Measurements from ENCODE around the gene C7. TPM values are rescaled to one million over a fixed set of nuclear protein-coding genes. Genes with fewer than 3 reads are reported as not detected.
A peak's percentile ranks its signal among the peaks of the same experiment; 100 is the strongest.
"Not testable (repeated sequence)": the region's sequence is repeated elsewhere in the genome, so short reads cannot be mapped to it uniquely, and the experiment has no call there.

C7 gene
- total and polyA plus RNA-seq, 8 donors = 22.4 to 317 (median 181) TPM

GRCh38 chr5:40877371-40877988 is 31.8 kb upstream of the C7 start:
- TF ChIP-seq EP300 (IDR thresholded peaks at IDR 0.05) = no peak
- H3K27me3 ChIP-seq = no peaks in the 10 kb centered on the region
- DNase-seq = no peak
- H3K9me3 ChIP-seq = peaks cover 0 to 10% (median 2%) of the 10 kb centered on the region in 4 donors
- no peak overlapping the region for H3K4me3 ChIP-seq
- intact Hi-C loops (cut with DNase I; ENCODE audit: low total_unique reads) = loop anchor here (5.0 kb wide), 1 partner anchor 125 kb away; no protein-coding TSS in a partner anchor
- H3K4me1 ChIP-seq = peaks cover 0 to 7% (median 3%) of the 10 kb centered on the region in 4 donors
- H3K36me3 ChIP-seq = no peaks in the 10 kb centered on the region
- no peak overlapping the region for H3K27ac ChIP-seq
- 76 to 88% (median 83%) methylated on average over 6 of the region's 6 CpGs for WGBS, 5 donors

GRCh38 chr5:40879163-40879942 is 29.9 kb upstream of the C7 start:
- H3K27me3 ChIP-seq = no peaks in the 10 kb centered on the region
- TF ChIP-seq EP300 (IDR thresholded peaks at IDR 0.05) = no peak
- no peak for TF ChIP-seq POLR2A (IDR thresholded peaks at IDR 0.05)
- peak in 5 of 7 experiments; percentile 29 to 69 (median 51) for TF ChIP-seq CTCF (IDR thresholded peaks at IDR 0.05)
- no peak for TF ChIP-seq POLR2AphosphoS5 (IDR thresholded peaks at IDR 0.05)
- H3K4me1 ChIP-seq = peaks cover 0 to 7% (median 3%) of the 10 kb centered on the region in 4 donors
- H3K4me3 ChIP-seq = no peak overlapping the region
- H3K36me3 ChIP-seq = no peaks in the 10 kb centered on the region
- peak in 1 of 2 donors; percentile 37 for DNase-seq
- intact Hi-C loops (cut with DNase I; ENCODE audit: low total_unique reads) = loop anchor here (5.0 kb wide), 1 partner anchor 127 kb away; no protein-coding TSS in a partner anchor
- peaks cover 0 to 10% (median 2%) of the 10 kb centered on the region in 4 donors for H3K9me3 ChIP-seq
- no peak overlapping the region for H3K27ac ChIP-seq
- 22 to 33% (median 25%) methylated on average over 10 of the region's 10 CpGs for WGBS, 5 donors

- WGBS, 5 donors = 87 to 96% (median 95%) methylated on average over 4 of the region's 4 CpGs
- Histone ChIP-seq H3K4me1 (peaks cover 0 to 7% (median 3%) of the 10 kb centered on the region in 4 donors), H3K36me3 (no peaks in the 10 kb centered on the region), H3K27me3 (no peaks in the 10 kb centered on the region), H3K27ac (no peak overlapping the region), H3K4me3 (no peak overlapping the region), H3K9me3 (peaks cover 0 to 8% (median 2%) of the 10 kb centered on the region in 4 donors)
- intact Hi-C loops (cut with DNase I; ENCODE audit: low total_unique reads) = no loop called here
- no peak for DNase-seq
- TF ChIP-seq POLR2A (IDR thresholded peaks at IDR 0.05) (no peak), EP300 (IDR thresholded peaks at IDR 0.05) (no peak), CTCF (IDR thresholded peaks at IDR 0.05) (no peak), POLR2AphosphoS5 (IDR thresholded peaks at IDR 0.05) (no peak)
These were observed 27.0 kb upstream of the C7 start for GRCh38 chr5:40882291-40882690.

GRCh38 chr5:40883051-40883450 is 26.2 kb upstream of the C7 start:
- DNase-seq; intact Hi-C loops (cut with DNase I; ENCODE audit: low total_unique reads); H3K36me3 ChIP-seq; H3K4me1 ChIP-seq; H3K9me3 ChIP-seq; H3K4me3 ChIP-seq; H3K27ac ChIP-seq; H3K27me3 ChIP-seq: not testable (repeated sequence)
- WGBS, 5 donors = 15 to 38% (median 36%) methylated on average over 1 of the region's 1 CpG

- peak overlapping the region in 2 of 4 donors; percentile 11 to 15 for H3K4me3 ChIP-seq
- 30 to 53% (median 38%) methylated on average over 9 to 10 of the region's 10 CpGs for WGBS, 5 donors
- H3K9me3 ChIP-seq; H3K36me3 ChIP-seq; H3K4me1 ChIP-seq; intact Hi-C loops (cut with DNase I; ENCODE audit: low total_unique reads); H3K27me3 ChIP-seq: not testable (repeated sequence)
- DNase-seq = peak; percentile 29 to 71
- H3K27ac ChIP-seq = peak overlapping the region in 4 of 5 donors; percentile 36 to 68 (median 51)
These were observed 13.6 kb upstream of the C7 start for GRCh38 chr5:40895440-40896425.
